Hepatocyte (in vitro differentiated cells): ENCODE measurements around the gene TAS2R40.

ENCODE experiments used
- EZH2phosphoT487 ChIP-seq: fragments of 200-600 bp; sonication (generic); IDR thresholded peaks from one replicate; pipeline ENCODE4 v1.6.1; 2018; ENCODE audit warnings: antibody characterized with exemption, mild to moderate bottlenecking, low read depth, moderate library complexity; ENCODE audit not compliant: unreplicated experiment, severe bottlenecking
- TF ChIP-seq, protein P1 (sequence below): fragments of 200-600 bp; sonication (generic); IDR thresholded peaks from 2 replicates; pipeline ENCODE4 v1.5.1; 2016; ENCODE audit warnings: antibody characterized with exemption, mild to moderate bottlenecking; ENCODE audit not compliant: poor library complexity

DNA sequence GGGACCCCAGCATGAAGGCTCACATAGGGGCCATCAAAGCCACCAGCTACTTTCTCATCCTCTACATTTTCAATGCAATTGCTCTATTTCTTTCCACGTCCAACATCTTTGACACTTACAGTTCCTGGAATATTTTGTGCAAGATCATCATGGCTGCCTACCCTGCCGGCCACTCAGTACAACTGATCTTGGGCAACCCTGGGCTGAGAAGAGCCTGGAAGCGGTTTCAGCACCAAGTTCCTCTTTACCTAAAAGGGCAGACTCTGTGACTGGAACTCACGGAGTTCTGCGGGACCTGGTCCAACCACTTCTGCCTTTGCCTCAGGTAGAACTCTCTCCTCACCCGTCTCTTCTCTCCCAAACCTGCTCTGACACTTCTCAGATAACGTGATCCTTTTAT is 945 bp downstream of the TAS2R40 start:
- TF ChIP-seq, protein P1, sequence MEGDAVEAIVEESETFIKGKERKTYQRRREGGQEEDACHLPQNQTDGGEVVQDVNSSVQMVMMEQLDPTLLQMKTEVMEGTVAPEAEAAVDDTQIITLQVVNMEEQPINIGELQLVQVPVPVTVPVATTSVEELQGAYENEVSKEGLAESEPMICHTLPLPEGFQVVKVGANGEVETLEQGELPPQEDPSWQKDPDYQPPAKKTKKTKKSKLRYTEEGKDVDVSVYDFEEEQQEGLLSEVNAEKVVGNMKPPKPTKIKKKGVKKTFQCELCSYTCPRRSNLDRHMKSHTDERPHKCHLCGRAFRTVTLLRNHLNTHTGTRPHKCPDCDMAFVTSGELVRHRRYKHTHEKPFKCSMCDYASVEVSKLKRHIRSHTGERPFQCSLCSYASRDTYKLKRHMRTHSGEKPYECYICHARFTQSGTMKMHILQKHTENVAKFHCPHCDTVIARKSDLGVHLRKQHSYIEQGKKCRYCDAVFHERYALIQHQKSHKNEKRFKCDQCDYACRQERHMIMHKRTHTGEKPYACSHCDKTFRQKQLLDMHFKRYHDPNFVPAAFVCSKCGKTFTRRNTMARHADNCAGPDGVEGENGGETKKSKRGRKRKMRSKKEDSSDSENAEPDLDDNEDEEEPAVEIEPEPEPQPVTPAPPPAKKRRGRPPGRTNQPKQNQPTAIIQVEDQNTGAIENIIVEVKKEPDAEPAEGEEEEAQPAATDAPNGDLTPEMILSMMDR: no peak
- TF ChIP-seq EZH2phosphoT487: no peak
